Effector memory CD8-positive, alpha-beta T cell (primary cell): Measurements from ENCODE around the gene DRGX.

ENCODE experiments used
- ATAC-seq: fragments of 150-1000 bp; cut with Tn5 transposase; replicated peaks from 2 replicates; pipeline ENCODE4 v1.10.0; 2021; ENCODE audit warnings: mild to moderate bottlenecking, moderate library complexity
- DNase-seq, 3 experiments: peaks; one replicate each; pipeline ENCODE4 v3.0.0; 2021
- H3K27ac Mint-ChIP-seq, 2 donors: one replicate each; pipeline ENCODE4 v1.8.0; 2022; ENCODE audit warnings: mild to moderate bottlenecking in 2 of 2, mixed read lengths in 2 of 2, moderate library complexity in 2 of 2
- H3K27me3 Mint-ChIP-seq, 2 donors: one replicate each; pipeline ENCODE4 v1.8.0; 2022; ENCODE audit warnings: mixed read lengths in 2 of 2
- H3K36me3 Mint-ChIP-seq: one replicate; pipeline ENCODE4 v1.8.0; 2022; ENCODE audit warnings: mild to moderate bottlenecking, moderate library complexity, mixed read lengths; ENCODE audit not compliant: insufficient read depth
- H3K4me1 Mint-ChIP-seq, 2 donors: one replicate each; pipeline ENCODE4 v1.8.0; 2022; ENCODE audit warnings: low read depth in 2 of 2, mixed read lengths in 2 of 2
- H3K4me3 Mint-ChIP-seq, 2 donors: one replicate each; pipeline ENCODE4 v1.8.0; 2022; ENCODE audit warnings: mild to moderate bottlenecking in 2 of 2, mixed read lengths in 2 of 2, moderate library complexity in 2 of 2
- H3K9me3 Mint-ChIP-seq, 2 donors: one replicate each; pipeline ENCODE4 v1.8.0; 2022; ENCODE audit warnings: mixed read lengths in 2 of 2

Gene DRGX

GRCh38 chr10:49417311-49418052 lies 21.6 kb upstream of the DRGX start:
- H3K4me3 Mint-ChIP-seq: no peak overlapping the region
- H3K27ac Mint-ChIP-seq: no peak overlapping the region
- no peaks in the 10 kb centered on the region for H3K9me3 Mint-ChIP-seq
- no peaks in the 10 kb centered on the region for H3K4me1 Mint-ChIP-seq
- ATAC-seq: no peak
- peaks cover 13 to 32% of the 10 kb centered on the region in 2 donors for H3K27me3 Mint-ChIP-seq
- no peak for DNase-seq
- H3K36me3 Mint-ChIP-seq: no peaks in the 10 kb centered on the region

GRCh38 chr10:49415846-49416245 lies 20.0 kb upstream of the DRGX start:
- H3K9me3 Mint-ChIP-seq: no peaks in the 10 kb centered on the region
- peaks cover 17 to 40% of the 10 kb centered on the region in 2 donors for H3K27me3 Mint-ChIP-seq
- no peak overlapping the region for H3K4me3 Mint-ChIP-seq
- H3K36me3 Mint-ChIP-seq: no peaks in the 10 kb centered on the region
- H3K27ac Mint-ChIP-seq: no peak overlapping the region
- H3K4me1 Mint-ChIP-seq: no peaks in the 10 kb centered on the region
- DNase-seq: no peak
- ATAC-seq: no peak

GRCh38 chr10:49415109-49415508 lies 19.2 kb upstream of the DRGX start:
- no peaks in the 10 kb centered on the region for H3K4me1 Mint-ChIP-seq
- no peak for DNase-seq
- ATAC-seq: no peak
- no peaks in the 10 kb centered on the region for H3K9me3 Mint-ChIP-seq
- H3K27me3 Mint-ChIP-seq: peaks cover 22 to 48% of the 10 kb centered on the region in 2 donors
- H3K4me3 Mint-ChIP-seq: no peak overlapping the region
- H3K27ac Mint-ChIP-seq: no peak overlapping the region
- H3K36me3 Mint-ChIP-seq: no peaks in the 10 kb centered on the region

- H3K4me1 Mint-ChIP-seq: no peaks in the 10 kb centered on the region
- no peaks in the 10 kb centered on the region for H3K9me3 Mint-ChIP-seq
- peaks cover 28 to 54% of the 10 kb centered on the region in 2 donors for H3K27me3 Mint-ChIP-seq
- DNase-seq (no peak), ATAC-seq (no peak)
- H3K4me3 Mint-ChIP-seq: no peak overlapping the region
- H3K36me3 Mint-ChIP-seq: no peaks in the 10 kb centered on the region
- no peak overlapping the region for H3K27ac Mint-ChIP-seq
Measured at GRCh38 chr10:49414496-49414895, 18.6 kb upstream of the DRGX start.

GRCh38 chr10:49412571-49412970 lies 16.7 kb upstream of the DRGX start:
- ATAC-seq (no peak), DNase-seq (no peak)
- H3K36me3 Mint-ChIP-seq: no peaks in the 10 kb centered on the region
- no peak overlapping the region for H3K27ac Mint-ChIP-seq
- H3K4me1 Mint-ChIP-seq: peaks cover 3 to 5% of the 10 kb centered on the region in 2 donors
- no peak overlapping the region for H3K4me3 Mint-ChIP-seq
- no peaks in the 10 kb centered on the region for H3K9me3 Mint-ChIP-seq
- peaks cover 42 to 73% of the 10 kb centered on the region in 2 donors for H3K27me3 Mint-ChIP-seq

- H3K36me3 Mint-ChIP-seq: no peaks in the 10 kb centered on the region
- DNase-seq (no peak), ATAC-seq (no peak)
- no peak overlapping the region for H3K27ac Mint-ChIP-seq
- H3K4me1 Mint-ChIP-seq: peaks cover 3 to 6% of the 10 kb centered on the region in 2 donors
- no peaks in the 10 kb centered on the region for H3K9me3 Mint-ChIP-seq
- H3K27me3 Mint-ChIP-seq: peaks cover 50 to 85% of the 10 kb centered on the region in 2 donors
- no peak overlapping the region for H3K4me3 Mint-ChIP-seq
Measured at GRCh38 chr10:49410365-49411074, 14.6 kb upstream of the DRGX start.

- H3K36me3 Mint-ChIP-seq: no peaks in the 10 kb centered on the region
- H3K9me3 Mint-ChIP-seq: no peaks in the 10 kb centered on the region
- no peak for ATAC-seq
- no peak overlapping the region for H3K27ac Mint-ChIP-seq
- DNase-seq: no peak
- H3K4me1 Mint-ChIP-seq: peaks cover 3 to 6% of the 10 kb centered on the region in 2 donors
- H3K4me3 Mint-ChIP-seq: no peak overlapping the region
- H3K27me3 Mint-ChIP-seq: peaks cover 51 to 85% of the 10 kb centered on the region in 2 donors
Measured at GRCh38 chr10:49409755-49410154, 13.9 kb upstream of the DRGX start.

- Mint-ChIP-seq H3K27ac (no peak overlapping the region), H3K4me1 (peaks cover 3 to 6% of the 10 kb centered on the region in 2 donors), H3K9me3 (no peaks in the 10 kb centered on the region), H3K27me3 (peaks cover 55 to 86% of the 10 kb centered on the region in 2 donors), H3K4me3 (no peak overlapping the region), H3K36me3 (no peaks in the 10 kb centered on the region)
- ATAC-seq (no peak), DNase-seq (no peak)
Measured at GRCh38 chr10:49408519-49409306, 12.8 kb upstream of the DRGX start.

GRCh38 chr10:49407552-49408137 lies 11.8 kb upstream of the DRGX start:
- Mint-ChIP-seq H3K4me1 (peaks cover 3 to 6% of the 10 kb centered on the region in 2 donors), H3K9me3 (no peaks in the 10 kb centered on the region), H3K36me3 (no peaks in the 10 kb centered on the region), H3K27ac (no peak overlapping the region), H3K27me3 (peaks cover 66 to 94% of the 10 kb centered on the region in 2 donors), H3K4me3 (no peak overlapping the region)
- DNase-seq: peak; percentile 66 to 74 (median 67)
- peak; percentile 79 for ATAC-seq

- DNase-seq (no peak), ATAC-seq (no peak)
- Mint-ChIP-seq H3K9me3 (no peaks in the 10 kb centered on the region), H3K36me3 (no peaks in the 10 kb centered on the region), H3K27ac (no peak overlapping the region), H3K4me3 (no peak overlapping the region), H3K27me3 (peaks cover 69 to 94% of the 10 kb centered on the region in 2 donors), H3K4me1 (peaks cover 3 to 6% of the 10 kb centered on the region in 2 donors)
Measured at GRCh38 chr10:49407151-49407550, 11.3 kb upstream of the DRGX start.

GRCh38 chr10:49404321-49404878 lies 8.5 kb upstream of the DRGX start:
- H3K27me3 Mint-ChIP-seq: peaks cover 74 to 99% of the 10 kb centered on the region in 2 donors
- DNase-seq: no peak
- peaks cover 3 to 6% of the 10 kb centered on the region in 2 donors for H3K4me1 Mint-ChIP-seq
- H3K4me3 Mint-ChIP-seq: no peak overlapping the region
- no peak for ATAC-seq
- no peaks in the 10 kb centered on the region for H3K36me3 Mint-ChIP-seq
- H3K9me3 Mint-ChIP-seq: no peaks in the 10 kb centered on the region
- H3K27ac Mint-ChIP-seq: no peak overlapping the region

GRCh38 chr10:49403363-49403762 lies 7.5 kb upstream of the DRGX start:
- ATAC-seq (no peak), DNase-seq (no peak)
- Mint-ChIP-seq H3K4me1 (peaks cover 5 to 6% of the 10 kb centered on the region in 2 donors), H3K27me3 (peaks cover 76 to 99% of the 10 kb centered on the region in 2 donors), H3K36me3 (no peaks in the 10 kb centered on the region), H3K4me3 (no peak overlapping the region), H3K9me3 (no peaks in the 10 kb centered on the region), H3K27ac (no peak overlapping the region)

- ATAC-seq (no peak), DNase-seq (no peak)
- Mint-ChIP-seq H3K36me3 (no peaks in the 10 kb centered on the region), H3K4me3 (no peak overlapping the region), H3K4me1 (peaks cover 4 to 13% of the 10 kb centered on the region in 2 donors), H3K27ac (no peak overlapping the region), H3K27me3 (peaks cover 89 to 100% of the 10 kb centered on the region in 2 donors), H3K9me3 (no peaks in the 10 kb centered on the region)
Measured at GRCh38 chr10:49400365-49400764, 4.5 kb upstream of the DRGX start.
